Prostate gland (tissue), 2 donors: ENCODE measurements around the gene POSTN.

ENCODE experiments used
- CTCF ChIP-seq, 4 experiments: fragments of 200-600 bp in 2 of 4; fragments of 450-650 bp in 2 of 4; sonication (generic) in 2 of 4; IDR thresholded peaks; 1 replicate in 3 of 4; 2 replicates in 1 of 4; pipeline ENCODE4 v1.5.1; 2016 to 2019; ENCODE audit warnings: antibody characterized with exemption in 4 of 4, mild to moderate bottlenecking in 2 of 4, moderate library complexity in 2 of 4
- POLR2A ChIP-seq: fragments of 450-650 bp; IDR thresholded peaks from one replicate; pipeline ENCODE4 v1.6.1; 2016; ENCODE audit warnings: antibody characterized with exemption, mild to moderate bottlenecking
- POLR2AphosphoS5 ChIP-seq: sonication (generic); formaldehyde crosslinking; IDR thresholded peaks from one replicate; pipeline ENCODE4 v1.6.1; 2017; ENCODE audit warnings: antibody characterized with exemption

- TF ChIP-seq CTCF (IDR thresholded peaks at IDR 0.05) (no peak), POLR2A (no peak), POLR2AphosphoS5 (no peak)
Observed at GRCh38 chr13:37596805-37597204, 1.8 kb downstream of the POSTN start.
